Measurements from ENCODE around the gene ZDHHC9.
A peak's percentile ranks its signal among the peaks of the same experiment; 100 is the strongest.

The ZDHHC9 gene

GRCh38 chrX:129760155-129760554 is 83.5 kb downstream of the ZDHHC9 start:
- Histone ChIP-seq H2AFZ (ENCODE audit: low read depth, low read length) (peak overlapping the region; percentile 53; the same call in 1 of the 2 replicates), H3K27ac (ENCODE audit: low read length) (peak overlapping the region; percentile 93), H3K4me3 (ENCODE audit: low read depth in 1 of 2, low read length in 2 of 2) (no peak overlapping the region; a peak in 1 of 4 replicates), H3K9ac (ENCODE audit: low read depth, low read length) (peak overlapping the region; percentile 52), H3K4me2 (ENCODE audit: insufficient read depth, low read length) (peak overlapping the region; percentile 39), H3K27me3 (ENCODE audit: insufficient read depth, low read length, poor library complexity) (no peaks in the 10 kb centered on the region), H4K20me1 (ENCODE audit: insufficient read depth, low read length) (no peaks in the 10 kb centered on the region), H3K79me2 (ENCODE audit: insufficient read depth, low read length) (peaks cover 3% of the 10 kb centered on the region; the same call in 1 of the 2 replicates), H3K9me3 (ENCODE audit: insufficient read depth, low read length, severe bottlenecking) (no peaks in the 10 kb centered on the region), H3K4me1 (ENCODE audit: insufficient read depth, low read length) (peaks cover 78% of the 10 kb centered on the region), H3K36me3 (ENCODE audit: insufficient read depth, low read length) (no peaks in the 10 kb centered on the region)
- ATAC-seq (ENCODE audit: insufficient read depth, low read depth) = peak; percentile 42
- DNase-seq = peak; percentile 52
- no peak for TF ChIP-seq CTCF (IDR thresholded peaks at IDR 0.05; ENCODE audit: borderline replicate concordance, extremely low read depth, low read length, poor library complexity, severe bottlenecking)
- TF ChIP-seq EZH2 (IDR thresholded peaks at IDR 0.05; ENCODE audit: borderline replicate concordance, low read depth, low read length, severe bottlenecking) = no peak

GRCh38 chrX:129759576-129760061 is 84.1 kb downstream of the ZDHHC9 start:
- TF ChIP-seq CTCF (IDR thresholded peaks at IDR 0.05; ENCODE audit: borderline replicate concordance, extremely low read depth, low read length, poor library complexity, severe bottlenecking) = no peak
- TF ChIP-seq EZH2 (IDR thresholded peaks at IDR 0.05; ENCODE audit: borderline replicate concordance, low read depth, low read length, severe bottlenecking) = no peak
- Histone ChIP-seq H3K4me3 (ENCODE audit: low read depth in 1 of 2, low read length in 2 of 2) (no peak overlapping the region; a peak in 1 of 4 replicates), H3K9me3 (ENCODE audit: insufficient read depth, low read length, severe bottlenecking) (no peaks in the 10 kb centered on the region), H3K36me3 (ENCODE audit: insufficient read depth, low read length) (no peaks in the 10 kb centered on the region), H3K79me2 (ENCODE audit: insufficient read depth, low read length) (peaks cover 3% of the 10 kb centered on the region; the same call in 1 of the 2 replicates), H3K27me3 (ENCODE audit: insufficient read depth, low read length, poor library complexity) (no peaks in the 10 kb centered on the region), H3K4me2 (ENCODE audit: insufficient read depth, low read length) (peak overlapping the region; percentile 39), H3K9ac (ENCODE audit: low read depth, low read length) (peak overlapping the region; percentile 52), H3K4me1 (ENCODE audit: insufficient read depth, low read length) (peaks cover 83% of the 10 kb centered on the region), H2AFZ (ENCODE audit: low read depth, low read length) (peak overlapping the region; percentile 53; the same call in 1 of the 2 replicates), H3K27ac (ENCODE audit: low read length) (peak overlapping the region; percentile 93), H4K20me1 (ENCODE audit: insufficient read depth, low read length) (no peaks in the 10 kb centered on the region)
- peak; percentile 74 for ATAC-seq (ENCODE audit: insufficient read depth, low read depth)
- DNase-seq = peak; percentile 74

GRCh38 chrX:129755779-129756650 is 87.7 kb downstream of the ZDHHC9 start:
- no peak overlapping the region for H2AFZ ChIP-seq (ENCODE audit: low read depth, low read length)
- H3K79me2 ChIP-seq (ENCODE audit: insufficient read depth, low read length) = peaks cover 3% of the 10 kb centered on the region; the same call in 1 of the 2 replicates
- DNase-seq (peak; percentile 70), ATAC-seq (ENCODE audit: insufficient read depth, low read depth) (peak; percentile 58)
- H3K4me3 ChIP-seq (ENCODE audit: low read depth in 1 of 2, low read length in 2 of 2) = peak overlapping the region in 1 of 2 experiments; percentile 20; a peak in 1 of 4 replicates
- peaks cover 71% of the 10 kb centered on the region for H3K4me1 ChIP-seq (ENCODE audit: insufficient read depth, low read length)
- no peaks in the 10 kb centered on the region for H3K27me3 ChIP-seq (ENCODE audit: insufficient read depth, low read length, poor library complexity)
- H3K9ac ChIP-seq (ENCODE audit: low read depth, low read length) = peak overlapping the region; percentile 54
- peak; percentile 40 for TF ChIP-seq CTCF (IDR thresholded peaks at IDR 0.05; ENCODE audit: borderline replicate concordance, extremely low read depth, low read length, poor library complexity, severe bottlenecking)
- TF ChIP-seq EZH2 (IDR thresholded peaks at IDR 0.05; ENCODE audit: borderline replicate concordance, low read depth, low read length, severe bottlenecking) = no peak
- no peaks in the 10 kb centered on the region for H4K20me1 ChIP-seq (ENCODE audit: insufficient read depth, low read length)
- H3K9me3 ChIP-seq (ENCODE audit: insufficient read depth, low read length, severe bottlenecking) = no peaks in the 10 kb centered on the region
- no peaks in the 10 kb centered on the region for H3K36me3 ChIP-seq (ENCODE audit: insufficient read depth, low read length)
- H3K4me2 ChIP-seq (ENCODE audit: insufficient read depth, low read length) = peak overlapping the region; percentile 26
- peak overlapping the region; percentile 88 for H3K27ac ChIP-seq (ENCODE audit: low read length)
